ENCODE results near the gene MIPEP. TPM values are rescaled to one million over a fixed set of nuclear protein-coding genes. Genes with fewer than 3 reads are reported as not detected.

Gene MIPEP
- polyA plus RNA-seq, 1 donor from 2014 or later = 9.1 TPM

DNA sequence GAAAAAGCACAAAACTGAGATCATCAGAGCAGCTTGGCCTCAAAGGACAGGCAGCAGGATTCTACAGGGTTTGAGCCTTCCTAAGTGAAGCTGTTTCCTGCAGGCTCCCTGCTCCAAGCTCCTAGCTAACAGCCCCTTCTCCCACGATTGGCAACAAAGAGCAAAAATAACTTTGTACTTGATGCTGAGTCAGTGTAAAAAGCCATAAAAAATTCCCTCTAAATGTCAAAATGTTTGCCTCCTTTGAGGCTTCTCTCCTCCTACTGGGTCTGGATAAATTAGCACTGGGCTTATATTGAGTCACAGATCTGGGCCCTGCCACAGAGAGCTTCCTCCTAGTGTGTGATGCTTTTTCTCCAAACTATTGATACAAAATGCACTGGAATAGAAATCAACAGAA is 165.7 kb downstream of the MIPEP start:
- H2AFZ ChIP-seq (ENCODE audit: low read depth, low read length) = no peak overlapping the region
- H3K27me3 ChIP-seq (ENCODE audit: insufficient read depth, low read depth, low read length) = no peaks in the 10 kb centered on the region
- no peak overlapping the region for H3K27ac ChIP-seq (ENCODE audit: low read length)

DNA sequence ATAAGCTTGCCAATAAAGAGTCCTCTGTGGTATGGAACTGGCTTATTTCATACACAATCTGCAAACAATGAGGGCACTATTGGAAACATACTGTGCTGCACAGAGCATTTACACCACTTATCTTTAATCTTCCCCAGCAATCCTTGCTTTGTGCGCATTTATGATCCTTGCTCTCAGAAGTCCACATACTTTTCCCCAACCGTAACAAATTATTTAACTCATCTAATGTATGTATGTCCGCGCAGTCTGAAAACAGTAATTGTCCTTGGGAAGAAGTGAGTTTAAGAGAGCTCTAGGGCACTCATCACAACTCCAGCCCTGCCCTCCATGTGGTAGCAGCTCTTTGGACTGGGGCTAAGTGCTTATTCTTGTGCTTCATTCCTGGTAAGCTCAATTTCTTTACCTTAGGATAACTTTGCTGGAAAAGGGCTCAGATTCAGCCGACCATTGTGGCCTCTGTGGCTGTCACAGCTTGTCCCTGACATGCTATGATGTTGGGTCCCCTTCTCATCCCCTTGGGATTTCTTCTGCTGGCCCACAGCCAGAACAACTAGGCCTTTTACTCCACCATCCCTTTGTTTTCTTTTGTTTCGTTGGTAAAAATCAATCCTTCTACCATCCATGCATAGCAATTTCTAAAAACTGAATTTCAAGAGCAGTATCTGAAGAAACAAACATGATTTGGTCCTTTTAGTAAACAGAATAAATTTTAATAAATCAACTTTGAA is 166.3 kb downstream of the MIPEP start:
- Histone ChIP-seq H3K79me2 (replicated peaks; ENCODE audit: insufficient read depth, low read length) (no peaks in the 10 kb centered on the region), H3K4me2 (ENCODE audit: low read length) (no peak overlapping the region), H2AFZ (ENCODE audit: low read depth, low read length) (no peak overlapping the region), H3K9me2 (ENCODE audit: insufficient read depth, low read length) (no peaks in the 10 kb centered on the region), H3K27ac (ENCODE audit: low read length) (no peak overlapping the region), H3F3A (ENCODE audit: insufficient read depth, low read length, poor library complexity, severe bottlenecking) (no peaks in the 10 kb centered on the region), H3K9ac (ENCODE audit: low read length) (no peak overlapping the region), H3K9me3 (ENCODE audit: low read length) (no peaks in the 10 kb centered on the region), H3K4me3 (ENCODE audit: low read length) (no peak overlapping the region), H3K27me3 (ENCODE audit: insufficient read depth, low read depth, low read length) (no peaks in the 10 kb centered on the region), H3K36me3 (ENCODE audit: insufficient read depth, low read length) (no peaks in the 10 kb centered on the region), H4K20me1 (ENCODE audit: insufficient read depth) (no peaks in the 10 kb centered on the region)
- TF ChIP-seq TAF1 (IDR thresholded peaks at IDR 0.05; ENCODE audit: low read depth) (no peak), EZH2 (IDR thresholded peaks at IDR 0.05; ENCODE audit: borderline replicate concordance, insufficient read depth, low read length, poor library complexity, severe bottlenecking) (no peak), MXI1 (conservative IDR thresholded peaks at IDR 0.05; ENCODE audit: poor library complexity, severe bottlenecking) (no peak), EP300 (conservative IDR thresholded peaks at IDR 0.05; ENCODE audit: poor library complexity, severe bottlenecking) (no peak)

More for the DNA sequence above, 165.7 kb downstream of the MIPEP start:
- H3K9me2 ChIP-seq (ENCODE audit: insufficient read depth, low read length) = no peaks in the 10 kb centered on the region
- no peak for TF ChIP-seq RAD21 (conservative IDR thresholded peaks at IDR 0.05)
- no peak for TF ChIP-seq MXI1 (conservative IDR thresholded peaks at IDR 0.05; ENCODE audit: poor library complexity, severe bottlenecking)
- TF ChIP-seq EZH2 (IDR thresholded peaks at IDR 0.05; ENCODE audit: borderline replicate concordance, insufficient read depth, low read length, poor library complexity, severe bottlenecking) = no peak
- no peak for TF ChIP-seq EP300 (conservative IDR thresholded peaks at IDR 0.05; ENCODE audit: poor library complexity, severe bottlenecking)
- no peak for TF ChIP-seq POLR2AphosphoS5 (IDR thresholded peaks at IDR 0.05)
- TF ChIP-seq SMC3 (conservative IDR thresholded peaks at IDR 0.05; ENCODE audit: poor library complexity) = no peak
- TF ChIP-seq, protein P1, sequence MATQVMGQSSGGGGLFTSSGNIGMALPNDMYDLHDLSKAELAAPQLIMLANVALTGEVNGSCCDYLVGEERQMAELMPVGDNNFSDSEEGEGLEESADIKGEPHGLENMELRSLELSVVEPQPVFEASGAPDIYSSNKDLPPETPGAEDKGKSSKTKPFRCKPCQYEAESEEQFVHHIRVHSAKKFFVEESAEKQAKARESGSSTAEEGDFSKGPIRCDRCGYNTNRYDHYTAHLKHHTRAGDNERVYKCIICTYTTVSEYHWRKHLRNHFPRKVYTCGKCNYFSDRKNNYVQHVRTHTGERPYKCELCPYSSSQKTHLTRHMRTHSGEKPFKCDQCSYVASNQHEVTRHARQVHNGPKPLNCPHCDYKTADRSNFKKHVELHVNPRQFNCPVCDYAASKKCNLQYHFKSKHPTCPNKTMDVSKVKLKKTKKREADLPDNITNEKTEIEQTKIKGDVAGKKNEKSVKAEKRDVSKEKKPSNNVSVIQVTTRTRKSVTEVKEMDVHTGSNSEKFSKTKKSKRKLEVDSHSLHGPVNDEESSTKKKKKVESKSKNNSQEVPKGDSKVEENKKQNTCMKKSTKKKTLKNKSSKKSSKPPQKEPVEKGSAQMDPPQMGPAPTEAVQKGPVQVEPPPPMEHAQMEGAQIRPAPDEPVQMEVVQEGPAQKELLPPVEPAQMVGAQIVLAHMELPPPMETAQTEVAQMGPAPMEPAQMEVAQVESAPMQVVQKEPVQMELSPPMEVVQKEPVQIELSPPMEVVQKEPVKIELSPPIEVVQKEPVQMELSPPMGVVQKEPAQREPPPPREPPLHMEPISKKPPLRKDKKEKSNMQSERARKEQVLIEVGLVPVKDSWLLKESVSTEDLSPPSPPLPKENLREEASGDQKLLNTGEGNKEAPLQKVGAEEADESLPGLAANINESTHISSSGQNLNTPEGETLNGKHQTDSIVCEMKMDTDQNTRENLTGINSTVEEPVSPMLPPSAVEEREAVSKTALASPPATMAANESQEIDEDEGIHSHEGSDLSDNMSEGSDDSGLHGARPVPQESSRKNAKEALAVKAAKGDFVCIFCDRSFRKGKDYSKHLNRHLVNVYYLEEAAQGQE (IDR thresholded peaks at IDR 0.05; ENCODE audit: borderline replicate concordance) = no peak
- TF ChIP-seq, protein P2, sequence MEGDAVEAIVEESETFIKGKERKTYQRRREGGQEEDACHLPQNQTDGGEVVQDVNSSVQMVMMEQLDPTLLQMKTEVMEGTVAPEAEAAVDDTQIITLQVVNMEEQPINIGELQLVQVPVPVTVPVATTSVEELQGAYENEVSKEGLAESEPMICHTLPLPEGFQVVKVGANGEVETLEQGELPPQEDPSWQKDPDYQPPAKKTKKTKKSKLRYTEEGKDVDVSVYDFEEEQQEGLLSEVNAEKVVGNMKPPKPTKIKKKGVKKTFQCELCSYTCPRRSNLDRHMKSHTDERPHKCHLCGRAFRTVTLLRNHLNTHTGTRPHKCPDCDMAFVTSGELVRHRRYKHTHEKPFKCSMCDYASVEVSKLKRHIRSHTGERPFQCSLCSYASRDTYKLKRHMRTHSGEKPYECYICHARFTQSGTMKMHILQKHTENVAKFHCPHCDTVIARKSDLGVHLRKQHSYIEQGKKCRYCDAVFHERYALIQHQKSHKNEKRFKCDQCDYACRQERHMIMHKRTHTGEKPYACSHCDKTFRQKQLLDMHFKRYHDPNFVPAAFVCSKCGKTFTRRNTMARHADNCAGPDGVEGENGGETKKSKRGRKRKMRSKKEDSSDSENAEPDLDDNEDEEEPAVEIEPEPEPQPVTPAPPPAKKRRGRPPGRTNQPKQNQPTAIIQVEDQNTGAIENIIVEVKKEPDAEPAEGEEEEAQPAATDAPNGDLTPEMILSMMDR (IDR thresholded peaks at IDR 0.05; ENCODE audit: poor library complexity, severe bottlenecking) = no peak
- no peak for TF ChIP-seq TAF1 (IDR thresholded peaks at IDR 0.05; ENCODE audit: low read depth)
- H3K9ac ChIP-seq (ENCODE audit: low read length) = no peak overlapping the region
- H3F3A ChIP-seq (ENCODE audit: insufficient read depth, low read length, poor library complexity, severe bottlenecking) = no peaks in the 10 kb centered on the region
- H3K4me3 ChIP-seq (ENCODE audit: low read length) = no peak overlapping the region
- no peaks in the 10 kb centered on the region for H3K9me3 ChIP-seq (ENCODE audit: low read length)
- H4K20me1 ChIP-seq (ENCODE audit: insufficient read depth) = no peaks in the 10 kb centered on the region
- H3K4me2 ChIP-seq (ENCODE audit: low read length) = no peak overlapping the region
- no peaks in the 10 kb centered on the region for H3K79me2 ChIP-seq (replicated peaks; ENCODE audit: insufficient read depth, low read length)
- H3K36me3 ChIP-seq (ENCODE audit: insufficient read depth, low read length) = no peaks in the 10 kb centered on the region

Measured in neural cell (in vitro differentiated cells).